GM12878 (cell line): ENCODE measurements around the gene MEIS2. TPM values are rescaled to one million over a fixed set of nuclear protein-coding genes. Genes with fewer than 3 reads are reported as not detected.

Source experiments
- ATAC-seq: fragments of 200-7000 bp; cut with Tn5 transposase; 3 replicates; pipeline ENCODE4 v1.9.1; 2020; ENCODE audit warnings: mild to moderate bottlenecking, moderate library complexity
- BruUV-seq: library from RNA; stranded (reverse); fragments of 400-500 nt; replicated peaks from 2 replicates; lab custom pipeline; 2021; lab: Mats Ljungman, UMichigan
- CTCF ChIA-PET: fragments of 300-600 bp; sonication (Branson Sonifier 250); formaldehyde crosslinking; extraction: SDS; loops from one replicate; lab custom pipeline; 2021; ENCODE audit warnings: inconsistent platforms; lab: Yijun Ruan, JAX
- POLR2A ChIA-PET: fragments of 350-600 bp; formaldehyde crosslinking; extraction: SDS; loops from one replicate; lab custom pipeline; 2021; ENCODE audit warnings: inconsistent platforms; lab: Charles Lee
- RAD21 ChIA-PET: fragments of 300-600 bp; sonication (Branson Sonifier 250); formaldehyde crosslinking; loops from one replicate; lab custom pipeline; 2023; ENCODE audit warnings: antibody characterized with exemption; ENCODE audit not compliant: unreplicated experiment; lab: Charles Lee
- SMC1A ChIA-PET: fragments of 300-600 bp; sonication (Branson Sonifier 250); formaldehyde crosslinking; loops from one replicate; lab custom pipeline; 2023; ENCODE audit not compliant: unreplicated experiment, uncharacterized antibody; lab: Charles Lee
- DNase-seq: peaks from one replicate; pipeline ENCODE4 v3.0.0-alpha.2; 2011; ENCODE audit warnings: low read depth, low spot score
- FAIRE-seq: peaks from 3 replicates; lab custom pipeline; 2011; peaks lifted over from hg19 to GRCh38; lab: Jason Lieb, UNC
- H2AFZ ChIP-seq: 2 replicates; pipeline ENCODE4 v1.6.0; 2011; ENCODE audit warnings: low read depth, low read length, control low read depth; ENCODE audit not compliant: control insufficient read depth
- H3K27ac ChIP-seq: 2 replicates; pipeline ENCODE4 v1.5.1; 2011; ENCODE audit warnings: control low read depth; ENCODE audit not compliant: control insufficient read depth, insufficient read depth
- H3K27me3 ChIP-seq, 2 experiments: replicated peaks in 1 of 2; 2 replicates each; pipeline versions ENCODE4 v1.6.0 to v1.6.1; 2011; ENCODE audit warnings: low read length in 1 of 2; ENCODE audit not compliant: control insufficient read depth in 2 of 2, insufficient read depth in 2 of 2
- H3K36me3 ChIP-seq, 2 experiments: 2 replicates each; pipeline ENCODE4 v1.5.1; 2011; ENCODE audit warnings: low read length in 1 of 2; ENCODE audit not compliant: control insufficient read depth in 2 of 2, insufficient read depth in 2 of 2
- H3K4me1 ChIP-seq: 2 replicates; pipeline ENCODE4 v1.6.1; 2011; ENCODE audit warnings: mild to moderate bottlenecking, low read length, moderate library complexity, mixed read lengths; ENCODE audit not compliant: control insufficient read depth, insufficient read depth
- H3K4me2 ChIP-seq: 2 replicates; pipeline ENCODE4 v1.6.0; 2011; ENCODE audit warnings: control low read depth; ENCODE audit not compliant: control insufficient read depth, insufficient read depth
- H3K4me3 ChIP-seq: fragments of 200-600 bp; sonication (generic); 2 replicates; pipeline ENCODE4 v1.5.1; 2016
- H3K79me2 ChIP-seq: 2 replicates; pipeline ENCODE4 v1.6.0; 2011; ENCODE audit warnings: low read length; ENCODE audit not compliant: control insufficient read depth, insufficient read depth
- H3K9ac ChIP-seq: 2 replicates; pipeline ENCODE4 v1.8.0; 2011; ENCODE audit warnings: low read length, control low read depth, mixed read lengths; ENCODE audit not compliant: control insufficient read depth, insufficient read depth
- H3K9me3 ChIP-seq: replicated peaks from 3 replicates; pipeline ENCODE4 v1.5.1; 2011; ENCODE audit warnings: mild to moderate bottlenecking, low read length; ENCODE audit not compliant: control insufficient read depth, insufficient read depth
- H4K20me1 ChIP-seq: 2 replicates; pipeline ENCODE4 v1.6.0; 2011; ENCODE audit not compliant: control insufficient read depth, insufficient read depth
- MXI1 ChIP-seq: fragments of 150-350 bp; IDR thresholded peaks from 2 replicates; pipeline ENCODE4 v1.6.1; 2011; ENCODE audit warnings: low read depth, mild to moderate bottlenecking, inconsistent platforms, low read length, improper control_type of control experiment
- TAF1 ChIP-seq: IDR thresholded peaks from 2 replicates; pipeline ENCODE4 v1.6.1; 2011; ENCODE audit warnings: mild to moderate bottlenecking, low read depth, low read length, borderline replicate concordance
- WGBS: methylation state at CpG from one replicate; pipeline ENCODE4 v1.1.6; 2016; ENCODE audit warnings: low lambda C conversion rate; ENCODE audit not compliant: insufficient replicate concordance, insufficient coverage; ENCODE audit errors: missing lambda C conversion rate; 5-methylcytosine and 5-hydroxymethylcytosine counted together
- in situ Hi-C: fragments of 300-500 bp; cut with MboI; formaldehyde crosslinking; loops from 9 replicates; pipeline ENCODE4 v1.14.3; 2018; ENCODE audit warnings: mixed read lengths
- intact Hi-C: fragments of 100-400 bp; cut with micrococcal nuclease; formaldehyde crosslinking; loops from one replicate; pipeline ENCODE4 v1.14.2; 2022; ENCODE audit not compliant: unreplicated experiment
- polyA plus RNA-seq, 11 experiments: library from polyadenylated mRNA; depleted of rRNA in 4 of 11; unstranded in 6 of 11; stranded (reverse) in 5 of 11; fragments of >200 nt; fragmentation: Nextera tagmentation in 4 of 11; fragmentation: Illumina TruSeq in 1 of 11; extraction: Ambion mirVana in 4 of 11; extraction: Trizol in 1 of 11; gene quantifications; 1 replicate in 1 of 11; 2 replicates in 10 of 11; pipeline versions ENCODE4 v1.2.1 to v1.2.3, GENCODE V29; 2011 to 2016; ENCODE audit warnings: inconsistent platforms in 2 of 11, missing spikeins in 2 of 11, low read depth in 1 of 11
- total RNA-seq, 4 experiments: library from RNA; depleted of rRNA in 3 of 4; stranded (reverse); fragments of >200 nt in 3 of 4; fragmentation: Illumina TruSeq in 1 of 4; extraction: Trizol in 1 of 4; gene quantifications; 2 replicates each; pipeline versions ENCODE4 v1.2.1 to v1.2.3, GENCODE V29; 2013 to 2021
- TF ChIP-seq, protein P1 (sequence below), 3 experiments: IDR thresholded peaks in 2 of 3; conservative IDR thresholded peaks in 1 of 3; 2 replicates each; pipeline ENCODE4 v1.5.1; 2011; ENCODE audit warnings: low read depth in 3 of 3, low read length in 3 of 3, mild to moderate bottlenecking in 3 of 3, control low read depth in 2 of 3, moderate library complexity in 2 of 3, inconsistent platforms in 1 of 3, mixed read lengths in 1 of 3; ENCODE audit not compliant: control insufficient read depth in 2 of 3, insufficient read depth in 1 of 3; ENCODE audit errors: extremely low read depth in 1 of 3

The MEIS2 gene
- total and polyA plus RNA-seq, 10 of the 15 experiments (the other 5 are each of a cell fraction or from before 2014, with no cell fraction given), result 9.2 to 54.0 (median 20.4) TPM

DNA sequence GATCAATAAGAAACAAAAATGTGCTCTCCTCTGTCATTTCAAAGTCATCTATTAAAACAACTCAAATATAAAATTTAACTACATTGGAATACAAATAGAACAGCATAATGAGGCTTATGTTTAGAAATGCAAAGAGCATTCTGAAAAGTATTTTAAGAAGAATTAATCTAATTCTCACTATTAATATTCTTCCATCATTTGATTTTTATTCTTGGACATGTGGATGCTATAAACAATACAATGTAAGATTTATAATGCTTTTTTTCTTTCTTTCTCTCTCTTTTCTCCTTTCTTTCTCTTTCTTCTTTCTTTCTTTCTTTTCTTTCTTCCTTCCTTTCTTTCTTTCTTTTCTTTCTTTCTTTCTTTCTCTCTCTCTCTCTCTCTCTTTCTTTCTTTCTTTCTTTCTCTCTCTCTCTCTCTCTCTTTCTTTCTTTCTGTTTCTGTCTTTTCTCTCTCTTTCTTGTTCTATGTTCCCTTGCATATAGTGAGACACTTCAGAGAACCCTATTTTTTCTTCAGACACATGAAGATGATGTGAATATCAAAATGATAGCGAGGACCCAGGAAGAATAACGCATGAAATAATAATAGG lies 32.6 kb upstream of the MEIS2 start:
- no TSS peak for BruUV-seq
- Histone ChIP-seq H2AFZ (no peak overlapping the region), H3K27ac (no peak overlapping the region), H3K27me3 (peaks cover 0 to 2% of the 10 kb centered on the region in 2 experiments; a peak in 2 of 4 replicates), H3K9me3 (no peaks in the 10 kb centered on the region), H3K9ac (no peak overlapping the region), H3K4me2 (no peak overlapping the region), H3K36me3 (no peaks in the 10 kb centered on the region), H3K4me1 (peaks cover 4% of the 10 kb centered on the region; the same call in 1 of the 2 replicates), H3K79me2 (no peaks in the 10 kb centered on the region), H3K4me3 (no peak overlapping the region), H4K20me1 (no peaks in the 10 kb centered on the region)
- whole genome bisulfite sequencing, result 48% methylated on average over 2 of the region's 2 CpGs
- CTCF ChIA-PET, result interaction anchor here (0.7 to 5.4 kb wide), 9 partner anchors 9 to 760 kb away, joined by 3 to 50 read pairs (median 4); no protein-coding TSS in a partner anchor
- TF ChIP-seq MXI1, result no peak
- no peak for TF ChIP-seq TAF1
- TF ChIP-seq, protein P1, sequence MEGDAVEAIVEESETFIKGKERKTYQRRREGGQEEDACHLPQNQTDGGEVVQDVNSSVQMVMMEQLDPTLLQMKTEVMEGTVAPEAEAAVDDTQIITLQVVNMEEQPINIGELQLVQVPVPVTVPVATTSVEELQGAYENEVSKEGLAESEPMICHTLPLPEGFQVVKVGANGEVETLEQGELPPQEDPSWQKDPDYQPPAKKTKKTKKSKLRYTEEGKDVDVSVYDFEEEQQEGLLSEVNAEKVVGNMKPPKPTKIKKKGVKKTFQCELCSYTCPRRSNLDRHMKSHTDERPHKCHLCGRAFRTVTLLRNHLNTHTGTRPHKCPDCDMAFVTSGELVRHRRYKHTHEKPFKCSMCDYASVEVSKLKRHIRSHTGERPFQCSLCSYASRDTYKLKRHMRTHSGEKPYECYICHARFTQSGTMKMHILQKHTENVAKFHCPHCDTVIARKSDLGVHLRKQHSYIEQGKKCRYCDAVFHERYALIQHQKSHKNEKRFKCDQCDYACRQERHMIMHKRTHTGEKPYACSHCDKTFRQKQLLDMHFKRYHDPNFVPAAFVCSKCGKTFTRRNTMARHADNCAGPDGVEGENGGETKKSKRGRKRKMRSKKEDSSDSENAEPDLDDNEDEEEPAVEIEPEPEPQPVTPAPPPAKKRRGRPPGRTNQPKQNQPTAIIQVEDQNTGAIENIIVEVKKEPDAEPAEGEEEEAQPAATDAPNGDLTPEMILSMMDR (IDR thresholded peaks at IDR 0.05 in 2 of 3, conservative IDR thresholded peaks at IDR 0.05 in 1 of 3; ENCODE audit: control insufficient read depth in 2 of 3, extremely low read depth in 1 of 3, insufficient read depth in 1 of 3, low read depth in 3 of 3, low read length in 3 of 3), result no peak
- POLR2A ChIA-PET, result no interaction called here
- no peak for ATAC-seq
- SMC1A ChIA-PET, result interaction anchor here (1.6 to 2.0 kb wide), 2 partner anchors 11 to 632 kb away, joined by 4 to 5 read pairs; no protein-coding TSS in a partner anchor
- no peak for FAIRE-seq
- in situ Hi-C loops, result no loop called here
- RAD21 ChIA-PET, result interaction anchor here (1.2 to 1.5 kb wide), 2 partner anchors 159 to 249 kb away, joined by 3 to 4 read pairs; no protein-coding TSS in a partner anchor
- intact Hi-C loops, result loop anchor here (10.0 kb wide), 2 partner anchors 752 to 1378 kb away; no protein-coding TSS in a partner anchor
- no peak for DNase-seq
